HEK293 (cell line): ENCODE data around the gene PGM2.

ENCODE experiments used
- CTCF ChIA-PET: fragments of 350-600 bp; formaldehyde crosslinking; extraction: SDS; loops from one replicate; lab custom pipeline; 2021; ENCODE audit warnings: antibody characterized with exemption; lab: Yijun Ruan, JAX
- POLR2A ChIA-PET: fragments of 300-600 bp; formaldehyde crosslinking; extraction: SDS; loops from one replicate; lab custom pipeline; 2020; ENCODE audit warnings: antibody characterized with exemption, inconsistent platforms; lab: Yijun Ruan, JAX
- H3K27ac ChIP-seq: fragments of 200-500 bp; sonication (Bioruptor generic); 2 replicates; pipeline ENCODE4 v1.5.1; 2014; ENCODE audit warnings: low read depth, low read length, control low read depth, inconsistent platforms; ENCODE audit errors: extremely low read depth
- H3K36me3 ChIP-seq, 2 experiments: fragments of 200-500 bp in 1 of 2; sonication (Bioruptor generic) in 1 of 2; 1 replicate in 1 of 2; 2 replicates in 1 of 2; pipeline ENCODE4 v1.5.1; 2014 to 2017; ENCODE audit warnings: inconsistent platforms in 2 of 2, low read length in 2 of 2; ENCODE audit not compliant: control insufficient read depth in 2 of 2, insufficient read depth in 1 of 2
- H3K4me1 ChIP-seq: fragments of 200-500 bp; sonication (Bioruptor generic); 2 replicates; pipeline ENCODE4 v1.5.1; 2014; ENCODE audit warnings: mild to moderate bottlenecking, low read length, inconsistent platforms; ENCODE audit not compliant: control insufficient read depth, insufficient read depth
- H3K4me3 ChIP-seq: 2 replicates; pipeline ENCODE4 v1.5.1; 2011; ENCODE audit warnings: low read depth, mild to moderate bottlenecking, control low read depth, low read length, moderate library complexity
- H3K9me3 ChIP-seq: fragments of 200-500 bp; sonication (Bioruptor generic); 2 replicates; pipeline ENCODE4 v1.5.1; 2014; ENCODE audit warnings: low read depth, low read length, inconsistent platforms; ENCODE audit not compliant: control insufficient read depth, insufficient read depth
- EGR2 ChIP-seq: fragments of 450-650 bp; formaldehyde crosslinking; IDR thresholded peaks from 2 replicates; pipeline ENCODE4 v1.5.1; 2016; ENCODE audit warnings: low read depth, missing biosample characterization, missing genetic modification characterization
- SCRT2 ChIP-seq: fragments of 450-650 bp; formaldehyde crosslinking; IDR thresholded peaks from 2 replicates; pipeline ENCODE4 v1.5.1; 2016; ENCODE audit warnings: missing biosample characterization, missing genetic modification characterization
- SP3 ChIP-seq: fragments of 450-650 bp; formaldehyde crosslinking; IDR thresholded peaks from 2 replicates; pipeline ENCODE4 v1.5.1; 2016; ENCODE audit warnings: missing biosample characterization, missing genetic modification characterization
- WT1 ChIP-seq: fragments of 450-650 bp; formaldehyde crosslinking; IDR thresholded peaks from 2 replicates; pipeline ENCODE4 v1.5.1; 2016; ENCODE audit warnings: missing biosample characterization, missing genetic modification characterization
- ZBTB48 ChIP-seq: fragments of 450-650 bp; formaldehyde crosslinking; IDR thresholded peaks from 2 replicates; pipeline ENCODE4 v1.5.1; 2016; ENCODE audit warnings: missing biosample characterization, missing genetic modification characterization
- ZFHX2 ChIP-seq: fragments of 450-650 bp; formaldehyde crosslinking; conservative IDR thresholded peaks from 2 replicates; pipeline ENCODE4 v1.5.1; 2016; ENCODE audit warnings: missing biosample characterization, missing genetic modification characterization
- ZNF335 ChIP-seq: fragments of 450-650 bp; formaldehyde crosslinking; conservative IDR thresholded peaks from 2 replicates; pipeline ENCODE4 v1.5.1; 2016; ENCODE audit warnings: missing biosample characterization, missing genetic modification characterization
- ZNF350 ChIP-seq: fragments of 450-650 bp; formaldehyde crosslinking; IDR thresholded peaks from 2 replicates; pipeline ENCODE4 v1.5.0; 2017; ENCODE audit warnings: missing biosample characterization, mild to moderate bottlenecking, missing genetic modification characterization
- ZNF366 ChIP-seq: fragments of 450-650 bp; formaldehyde crosslinking; conservative IDR thresholded peaks from 2 replicates; pipeline ENCODE4 v1.5.1; 2016; ENCODE audit warnings: missing biosample characterization, missing genetic modification characterization
- ZNF404 ChIP-seq: fragments of 450-650 bp; formaldehyde crosslinking; IDR thresholded peaks from 2 replicates; pipeline ENCODE4 v1.5.1; 2017; ENCODE audit warnings: missing biosample characterization, missing genetic modification characterization
- ZNF501 ChIP-seq: fragments of 450-650 bp; formaldehyde crosslinking; IDR thresholded peaks from 2 replicates; pipeline ENCODE4 v1.5.1; 2016; ENCODE audit warnings: missing biosample characterization, missing genetic modification characterization
- ZNF529 ChIP-seq: fragments of 450-650 bp; formaldehyde crosslinking; IDR thresholded peaks from 2 replicates; pipeline ENCODE4 v1.5.1; 2017; ENCODE audit warnings: missing genetic modification characterization, missing biosample characterization; ENCODE audit not compliant: insufficient replicate concordance
- ZNF707 ChIP-seq: fragments of 450-650 bp; formaldehyde crosslinking; IDR thresholded peaks from 2 replicates; pipeline ENCODE4 v1.5.1; 2016; ENCODE audit warnings: missing biosample characterization, missing genetic modification characterization
- TF ChIP-seq, protein P1 (sequence below): fragments of 450-650 bp; formaldehyde crosslinking; IDR thresholded peaks from 2 replicates; pipeline ENCODE4 v1.5.1; 2016; ENCODE audit warnings: missing biosample characterization, missing genetic modification characterization
- TF ChIP-seq, protein P2 (sequence below): fragments of 450-650 bp; formaldehyde crosslinking; IDR thresholded peaks from 2 replicates; pipeline ENCODE4 v1.5.1; 2016; ENCODE audit warnings: missing biosample characterization, missing genetic modification characterization
- TF ChIP-seq, protein P3 (sequence below): fragments of 450-650 bp; formaldehyde crosslinking; IDR thresholded peaks from 2 replicates; pipeline ENCODE4 v1.5.1; 2016; ENCODE audit warnings: missing biosample characterization, missing genetic modification characterization
- TF ChIP-seq, protein P4 (sequence below): fragments of 450-650 bp; IDR thresholded peaks from 2 replicates; pipeline ENCODE4 v1.5.1; 2018; ENCODE audit warnings: missing biosample characterization, missing genetic modification characterization
- TF ChIP-seq, protein P5 (sequence below): fragments of 450-650 bp; formaldehyde crosslinking; IDR thresholded peaks from 2 replicates; pipeline ENCODE4 v1.5.1; 2017; ENCODE audit warnings: missing biosample characterization, missing genetic modification characterization

Gene PGM2

DNA sequence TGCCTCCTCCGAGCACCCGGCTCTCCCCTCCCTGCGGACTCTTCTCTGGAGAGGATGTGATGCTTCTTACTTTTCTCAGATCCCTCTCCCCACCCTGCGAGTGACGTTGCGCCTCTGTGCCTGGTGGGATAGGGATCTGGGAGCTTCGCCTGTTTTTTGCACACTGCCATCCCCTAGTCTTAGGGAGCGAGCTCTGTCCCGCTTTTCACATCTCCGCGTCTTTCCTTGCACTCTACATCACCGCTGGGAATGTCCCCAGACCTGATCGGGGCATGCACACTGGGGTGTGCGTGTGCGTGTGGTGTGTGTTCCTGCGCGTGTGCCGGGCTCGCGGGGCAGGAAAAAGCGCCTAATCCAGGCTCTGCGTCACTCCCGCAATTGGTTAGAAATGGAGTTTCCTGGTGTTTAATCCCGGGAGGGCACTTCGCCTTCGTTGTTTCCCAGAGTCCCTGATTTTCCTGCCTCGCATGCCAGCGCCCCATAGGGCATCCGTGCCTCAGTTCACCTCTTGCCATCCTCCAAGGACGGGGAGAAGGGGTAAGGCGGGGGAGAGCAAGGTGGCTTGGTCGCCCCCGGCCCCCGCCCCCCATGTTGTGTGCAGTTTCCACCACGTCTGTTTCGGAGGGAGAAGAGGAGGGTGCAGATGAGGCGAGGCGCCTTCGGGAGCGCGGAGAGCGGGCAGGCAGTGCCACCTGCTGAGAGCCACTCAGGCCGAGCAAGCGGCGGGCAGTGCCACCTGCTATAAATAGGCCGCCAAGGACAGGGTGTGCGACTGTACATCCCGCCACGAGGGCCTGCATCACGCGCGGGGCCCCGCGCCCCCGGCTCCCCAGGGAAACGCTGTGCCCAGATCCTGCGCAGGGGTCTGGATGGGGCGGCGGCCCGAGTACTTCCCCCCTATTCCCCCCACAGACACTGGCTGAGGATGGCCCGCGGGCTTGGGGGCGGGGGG, 63.6 kb downstream of the PGM2 start:
- Histone ChIP-seq H3K4me3 (peak overlapping the region; percentile 64), H3K27ac (no peak overlapping the region; the same call in 1 of the 2 replicates), H3K4me1 (no peaks in the 10 kb centered on the region), H3K36me3 (no peaks in the 10 kb centered on the region), H3K9me3 (no peaks in the 10 kb centered on the region)
- ChIA-PET CTCF (interaction anchor here (0.5 kb wide), 1 partner anchor 24 kb away, joined by 3 read pairs; no protein-coding TSS in a partner anchor), POLR2A (interaction anchor here (1.7 kb wide), 1 partner anchor 64 kb away, joined by 10 read pairs; the partner anchor contains the start of gene PGM2)
- no peak for TF ChIP-seq ZNF350 (tag by site-specific recombination)
- peak; percentile 59; the same call in 1 of the 2 replicates for TF ChIP-seq ZBTB48

DNA sequence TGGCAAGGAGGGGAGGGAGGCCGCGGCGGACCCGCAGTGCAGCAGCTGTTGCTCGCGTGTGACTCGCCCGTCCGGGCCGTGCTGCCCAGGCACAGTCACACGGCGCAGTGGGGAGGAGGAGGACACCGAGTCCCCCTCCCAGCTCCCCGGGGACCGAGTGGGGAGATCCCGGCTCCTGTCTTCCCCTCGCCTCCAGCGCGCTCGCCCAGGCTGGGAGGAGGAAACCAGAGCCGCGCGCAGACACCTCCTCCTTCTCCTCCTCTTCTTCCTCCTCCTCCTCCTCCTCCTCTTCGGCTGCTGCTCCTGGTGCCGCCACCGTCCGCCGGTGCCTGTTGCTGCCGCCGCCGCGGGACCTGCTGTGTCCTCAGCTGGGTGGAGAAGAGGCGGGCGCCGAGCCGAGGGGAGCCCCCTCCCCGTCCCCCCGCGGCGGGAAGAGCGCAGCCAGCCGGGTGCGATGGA, 64.3 kb downstream of the PGM2 start, which contains the start of gene TBC1D1:
TBC1D1 (plus strand) TSS at position 284 of the 459 bp plus-strand sequence. CDS start 11,012 bp downstream, outside the sequence.
- H3K27ac ChIP-seq: peak within 1 kb of the TSS; percentile 58; the same call in 1 of the 2 replicates
- ChIA-PET POLR2A (interaction anchor here (1.7 kb wide), 1 partner anchor 64 kb away, joined by 10 read pairs; the partner anchor contains the start of gene PGM2), CTCF (no interaction called here)
- no peaks in the 10 kb centered on the region for H3K9me3 ChIP-seq
- TF ChIP-seq, protein P1, sequence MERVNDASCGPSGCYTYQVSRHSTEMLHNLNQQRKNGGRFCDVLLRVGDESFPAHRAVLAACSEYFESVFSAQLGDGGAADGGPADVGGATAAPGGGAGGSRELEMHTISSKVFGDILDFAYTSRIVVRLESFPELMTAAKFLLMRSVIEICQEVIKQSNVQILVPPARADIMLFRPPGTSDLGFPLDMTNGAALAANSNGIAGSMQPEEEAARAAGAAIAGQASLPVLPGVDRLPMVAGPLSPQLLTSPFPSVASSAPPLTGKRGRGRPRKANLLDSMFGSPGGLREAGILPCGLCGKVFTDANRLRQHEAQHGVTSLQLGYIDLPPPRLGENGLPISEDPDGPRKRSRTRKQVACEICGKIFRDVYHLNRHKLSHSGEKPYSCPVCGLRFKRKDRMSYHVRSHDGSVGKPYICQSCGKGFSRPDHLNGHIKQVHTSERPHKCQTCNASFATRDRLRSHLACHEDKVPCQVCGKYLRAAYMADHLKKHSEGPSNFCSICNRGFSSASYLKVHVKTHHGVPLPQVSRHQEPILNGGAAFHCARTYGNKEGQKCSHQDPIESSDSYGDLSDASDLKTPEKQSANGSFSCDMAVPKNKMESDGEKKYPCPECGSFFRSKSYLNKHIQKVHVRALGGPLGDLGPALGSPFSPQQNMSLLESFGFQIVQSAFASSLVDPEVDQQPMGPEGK (tag by site-specific recombination): peak; percentile 29; the same call in 1 of the 2 replicates
- TF ChIP-seq, protein P2, sequence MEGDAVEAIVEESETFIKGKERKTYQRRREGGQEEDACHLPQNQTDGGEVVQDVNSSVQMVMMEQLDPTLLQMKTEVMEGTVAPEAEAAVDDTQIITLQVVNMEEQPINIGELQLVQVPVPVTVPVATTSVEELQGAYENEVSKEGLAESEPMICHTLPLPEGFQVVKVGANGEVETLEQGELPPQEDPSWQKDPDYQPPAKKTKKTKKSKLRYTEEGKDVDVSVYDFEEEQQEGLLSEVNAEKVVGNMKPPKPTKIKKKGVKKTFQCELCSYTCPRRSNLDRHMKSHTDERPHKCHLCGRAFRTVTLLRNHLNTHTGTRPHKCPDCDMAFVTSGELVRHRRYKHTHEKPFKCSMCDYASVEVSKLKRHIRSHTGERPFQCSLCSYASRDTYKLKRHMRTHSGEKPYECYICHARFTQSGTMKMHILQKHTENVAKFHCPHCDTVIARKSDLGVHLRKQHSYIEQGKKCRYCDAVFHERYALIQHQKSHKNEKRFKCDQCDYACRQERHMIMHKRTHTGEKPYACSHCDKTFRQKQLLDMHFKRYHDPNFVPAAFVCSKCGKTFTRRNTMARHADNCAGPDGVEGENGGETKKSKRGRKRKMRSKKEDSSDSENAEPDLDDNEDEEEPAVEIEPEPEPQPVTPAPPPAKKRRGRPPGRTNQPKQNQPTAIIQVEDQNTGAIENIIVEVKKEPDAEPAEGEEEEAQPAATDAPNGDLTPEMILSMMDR (tag by site-specific recombination): no peak
- TF ChIP-seq EGR2 (tag by site-specific recombination) (peak; percentile 72; the same call in 1 of the 2 replicates), ZNF335 (0 out of 2 replicates have a peak, but pooled peaks have one; percentile 5), SP3 (tag by site-specific recombination) (peak; percentile 36; the same call in 1 of the 2 replicates), WT1 (tag by site-specific recombination) (0 out of 2 replicates have a peak, but pooled peaks have one; percentile 11), ZBTB48 (no peak), ZNF404 (no peak), ZFHX2 (peak; percentile 53), ZNF529 (tag by site-specific recombination) (no peak), ZNF366 (tag by site-specific recombination) (peak; percentile 31; the same call in 1 of the 2 replicates), ZNF707 (tag by site-specific recombination) (no peak), ZNF501 (tag by site-specific recombination) (no peak), SCRT2 (peak; percentile 90)
- TF ChIP-seq, protein P3, sequence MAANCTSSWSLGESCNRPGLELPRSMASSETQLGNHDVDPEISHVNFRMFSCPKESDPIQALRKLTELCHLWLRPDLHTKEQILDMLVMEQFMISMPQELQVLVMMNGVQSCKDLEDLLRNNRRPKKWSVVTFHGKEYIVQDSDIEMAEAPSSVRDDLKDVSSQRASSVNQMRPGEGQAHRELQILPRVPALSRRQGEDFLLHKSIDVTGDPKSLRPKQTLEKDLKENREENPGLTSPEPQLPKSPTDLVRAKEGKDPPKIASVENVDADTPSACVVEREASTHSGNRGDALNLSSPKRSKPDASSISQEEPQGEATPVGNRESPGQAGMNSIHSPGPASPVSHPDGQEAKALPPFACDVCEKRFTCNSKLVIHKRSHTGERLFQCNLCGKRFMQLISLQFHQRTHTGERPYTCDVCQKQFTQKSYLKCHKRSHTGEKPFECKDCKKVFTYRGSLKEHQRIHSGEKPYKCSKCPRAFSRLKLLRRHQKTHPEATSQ (tag by site-specific recombination): no peak
- TF ChIP-seq, protein P4, sequence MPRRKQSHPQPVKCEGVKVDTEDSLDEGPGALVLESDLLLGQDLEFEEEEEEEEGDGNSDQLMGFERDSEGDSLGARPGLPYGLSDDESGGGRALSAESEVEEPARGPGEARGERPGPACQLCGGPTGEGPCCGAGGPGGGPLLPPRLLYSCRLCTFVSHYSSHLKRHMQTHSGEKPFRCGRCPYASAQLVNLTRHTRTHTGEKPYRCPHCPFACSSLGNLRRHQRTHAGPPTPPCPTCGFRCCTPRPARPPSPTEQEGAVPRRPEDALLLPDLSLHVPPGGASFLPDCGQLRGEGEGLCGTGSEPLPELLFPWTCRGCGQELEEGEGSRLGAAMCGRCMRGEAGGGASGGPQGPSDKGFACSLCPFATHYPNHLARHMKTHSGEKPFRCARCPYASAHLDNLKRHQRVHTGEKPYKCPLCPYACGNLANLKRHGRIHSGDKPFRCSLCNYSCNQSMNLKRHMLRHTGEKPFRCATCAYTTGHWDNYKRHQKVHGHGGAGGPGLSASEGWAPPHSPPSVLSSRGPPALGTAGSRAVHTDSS (tag by site-specific recombination): peak; percentile 91
- TF ChIP-seq, protein P5, sequence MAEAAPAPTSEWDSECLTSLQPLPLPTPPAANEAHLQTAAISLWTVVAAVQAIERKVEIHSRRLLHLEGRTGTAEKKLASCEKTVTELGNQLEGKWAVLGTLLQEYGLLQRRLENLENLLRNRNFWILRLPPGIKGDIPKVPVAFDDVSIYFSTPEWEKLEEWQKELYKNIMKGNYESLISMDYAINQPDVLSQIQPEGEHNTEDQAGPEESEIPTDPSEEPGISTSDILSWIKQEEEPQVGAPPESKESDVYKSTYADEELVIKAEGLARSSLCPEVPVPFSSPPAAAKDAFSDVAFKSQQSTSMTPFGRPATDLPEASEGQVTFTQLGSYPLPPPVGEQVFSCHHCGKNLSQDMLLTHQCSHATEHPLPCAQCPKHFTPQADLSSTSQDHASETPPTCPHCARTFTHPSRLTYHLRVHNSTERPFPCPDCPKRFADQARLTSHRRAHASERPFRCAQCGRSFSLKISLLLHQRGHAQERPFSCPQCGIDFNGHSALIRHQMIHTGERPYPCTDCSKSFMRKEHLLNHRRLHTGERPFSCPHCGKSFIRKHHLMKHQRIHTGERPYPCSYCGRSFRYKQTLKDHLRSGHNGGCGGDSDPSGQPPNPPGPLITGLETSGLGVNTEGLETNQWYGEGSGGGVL (tag by site-specific recombination): peak; percentile 58
- H3K36me3 ChIP-seq: no peaks in the 10 kb centered on the region
- no peaks in the 10 kb centered on the region for H3K4me1 ChIP-seq
- peak within 1 kb of the TSS; percentile 64 for H3K4me3 ChIP-seq
